ENCODE data around the gene LATS2. TPM values are rescaled to one million over a fixed set of nuclear protein-coding genes. Genes with fewer than 3 reads are reported as not detected.

The LATS2 gene
- total RNA-seq, 2 donors from 2014 or later = 15.8 to 29.8 TPM

- H3K27ac Mint-ChIP-seq = peak overlapping the region; percentile 48 to 78
- ATAC-seq = peak; percentile 13 to 69
- no peaks in the 10 kb centered on the region for H3K36me3 Mint-ChIP-seq
- H3K4me1 Mint-ChIP-seq (ENCODE audit: low read depth in 2 of 2) = peaks cover 32 to 47% of the 10 kb centered on the region in 2 donors
- peak overlapping the region; percentile 41 for H3K4me3 Mint-ChIP-seq
- no peaks in the 10 kb centered on the region for H3K27me3 Mint-ChIP-seq
- no peaks in the 10 kb centered on the region for H3K9me3 Mint-ChIP-seq
- DNase-seq (ENCODE audit: low spot score) = no peak
Measured at GRCh38 chr13:21033212-21033840, 28.1 kb downstream of the LATS2 start.

GRCh38 chr13:21032656-21033055 lies 28.7 kb downstream of the LATS2 start:
- Mint-ChIP-seq H3K9me3 (no peaks in the 10 kb centered on the region), H3K4me3 (peak overlapping the region; percentile 41), H3K4me1 (ENCODE audit: low read depth in 2 of 2) (peaks cover 32 to 44% of the 10 kb centered on the region in 2 donors), H3K27ac (peak overlapping the region; percentile 48 to 78), H3K36me3 (no peaks in the 10 kb centered on the region), H3K27me3 (no peaks in the 10 kb centered on the region)
- DNase-seq (ENCODE audit: low spot score) (no peak), ATAC-seq (no peak)

- Mint-ChIP-seq H3K27ac (peak overlapping the region in 1 of 2 donors; percentile 0), H3K4me3 (no peak overlapping the region), H3K4me1 (ENCODE audit: low read depth in 2 of 2) (peaks cover 37 to 44% of the 10 kb centered on the region in 2 donors), H3K36me3 (no peaks in the 10 kb centered on the region), H3K9me3 (no peaks in the 10 kb centered on the region), H3K27me3 (no peaks in the 10 kb centered on the region)
- no peak for DNase-seq (ENCODE audit: low spot score)
- ATAC-seq = no peak
Measured at GRCh38 chr13:21031594-21032275, 29.7 kb downstream of the LATS2 start.

- Mint-ChIP-seq H3K27me3 (no peaks in the 10 kb centered on the region), H3K4me1 (ENCODE audit: low read depth in 2 of 2) (peaks cover 6 to 8% of the 10 kb centered on the region in 2 donors), H3K9me3 (no peaks in the 10 kb centered on the region), H3K4me3 (no peak overlapping the region), H3K36me3 (no peaks in the 10 kb centered on the region), H3K27ac (no peak overlapping the region)
- ATAC-seq (no peak), DNase-seq (ENCODE audit: low spot score) (no peak)
Measured at GRCh38 chr13:21025539-21025938, 35.8 kb downstream of the LATS2 start.

GRCh38 chr13:21022056-21022979 lies 39.1 kb downstream of the LATS2 start:
- DNase-seq (ENCODE audit: low spot score) (no peak), ATAC-seq (no peak)
- H3K4me3 Mint-ChIP-seq = no peak overlapping the region
- H3K27ac Mint-ChIP-seq = no peak overlapping the region
- H3K27me3 Mint-ChIP-seq = no peaks in the 10 kb centered on the region
- H3K9me3 Mint-ChIP-seq = no peaks in the 10 kb centered on the region
- H3K4me1 Mint-ChIP-seq (ENCODE audit: low read depth in 2 of 2) = peaks cover 19 to 20% of the 10 kb centered on the region in 2 donors
- no peaks in the 10 kb centered on the region for H3K36me3 Mint-ChIP-seq

- Mint-ChIP-seq H3K4me3 (no peak overlapping the region), H3K27ac (peak overlapping the region in 1 of 2 donors; percentile 47), H3K36me3 (no peaks in the 10 kb centered on the region), H3K4me1 (ENCODE audit: low read depth in 2 of 2) (peaks cover 24 to 29% of the 10 kb centered on the region in 2 donors), H3K9me3 (peaks cover 3% of the 10 kb centered on the region), H3K27me3 (no peaks in the 10 kb centered on the region)
- no peak for DNase-seq (ENCODE audit: low spot score)
- ATAC-seq = no peak
Measured at GRCh38 chr13:21020581-21020980, 40.8 kb downstream of the LATS2 start.

DNA sequence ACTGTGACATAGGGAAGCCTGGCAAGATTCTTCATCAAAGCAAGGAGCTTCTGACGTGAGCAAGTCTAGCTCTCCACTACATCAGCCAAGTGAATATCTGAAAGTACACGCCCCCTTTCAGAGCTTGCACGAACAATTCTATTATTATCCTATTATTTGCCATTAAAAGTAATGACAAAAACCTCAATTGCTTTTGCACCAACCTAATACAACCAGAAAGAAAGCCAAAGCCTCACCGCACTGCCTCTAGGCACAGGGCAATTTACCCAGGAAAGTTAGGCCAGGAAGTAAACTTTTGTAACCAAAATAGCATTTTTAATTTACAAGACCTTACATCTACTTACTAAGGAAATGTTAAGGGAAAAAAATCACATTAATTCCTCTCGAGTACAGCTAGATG lies 41.2 kb downstream of the LATS2 start:
- peaks cover 3% of the 10 kb centered on the region for H3K9me3 Mint-ChIP-seq
- peak overlapping the region in 1 of 2 donors; percentile 47 for H3K27ac Mint-ChIP-seq
- H3K36me3 Mint-ChIP-seq = no peaks in the 10 kb centered on the region
- no peak for ATAC-seq
- H3K4me1 Mint-ChIP-seq (ENCODE audit: low read depth in 2 of 2) = peaks cover 24 to 31% of the 10 kb centered on the region in 2 donors
- H3K4me3 Mint-ChIP-seq = no peak overlapping the region
- no peaks in the 10 kb centered on the region for H3K27me3 Mint-ChIP-seq
- no peak for DNase-seq (ENCODE audit: low spot score)

DNA sequence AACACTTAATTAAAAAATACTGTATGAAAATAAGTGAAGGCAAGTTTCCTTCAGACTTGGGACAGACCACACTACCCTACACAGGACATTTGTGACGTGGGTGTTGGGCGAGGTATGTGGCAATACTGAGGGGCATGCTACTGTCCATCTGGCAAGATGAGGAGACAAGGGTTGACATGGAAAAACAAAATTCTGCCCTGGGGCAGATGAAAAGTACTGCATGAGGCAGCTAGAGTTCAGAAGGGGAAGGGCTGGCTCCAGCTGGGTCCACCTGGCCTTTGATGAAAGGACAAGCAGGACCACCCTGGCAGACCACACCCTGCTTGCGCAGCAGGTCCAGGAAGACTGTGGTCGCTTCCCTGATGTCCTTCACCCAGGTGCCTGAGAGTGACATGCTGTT lies 43.2 kb downstream of the LATS2 start:
- Mint-ChIP-seq H3K27me3 (no peaks in the 10 kb centered on the region), H3K4me1 (ENCODE audit: low read depth in 2 of 2) (peaks cover 24 to 40% of the 10 kb centered on the region in 2 donors), H3K4me3 (no peak overlapping the region), H3K27ac (peak overlapping the region; percentile 95 to 99), H3K9me3 (peaks cover 3% of the 10 kb centered on the region), H3K36me3 (no peaks in the 10 kb centered on the region)
- ATAC-seq = no peak
- no peak for DNase-seq (ENCODE audit: low spot score)

GRCh38 chr13:21016487-21016886 lies 44.9 kb downstream of the LATS2 start:
- Mint-ChIP-seq H3K27ac (peak overlapping the region; percentile 95 to 99), H3K4me1 (ENCODE audit: low read depth in 2 of 2) (peaks cover 33 to 51% of the 10 kb centered on the region in 2 donors), H3K36me3 (no peaks in the 10 kb centered on the region), H3K27me3 (no peaks in the 10 kb centered on the region), H3K4me3 (peak overlapping the region; percentile 80), H3K9me3 (peaks cover 3% of the 10 kb centered on the region)
- ATAC-seq (no peak), DNase-seq (ENCODE audit: low spot score) (no peak)

DNA sequence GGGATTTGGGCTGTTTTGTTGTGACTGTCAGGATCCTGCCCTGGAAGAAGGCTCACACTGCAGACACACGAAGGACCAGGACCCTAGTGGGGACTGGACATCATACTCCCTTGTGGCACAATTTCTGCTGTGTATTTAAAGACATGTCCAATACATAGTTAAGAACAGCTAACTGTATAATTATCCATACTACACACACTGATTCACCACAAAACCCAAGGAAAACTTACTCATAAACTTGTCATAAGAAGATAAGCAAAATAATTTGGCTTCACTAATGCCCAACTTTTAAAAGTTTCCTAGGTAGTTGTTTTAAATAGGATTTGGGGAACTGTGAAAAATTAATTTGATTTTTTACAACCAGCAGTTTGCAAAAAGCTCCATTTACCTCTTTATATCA lies 46.1 kb downstream of the LATS2 start:
- DNase-seq (ENCODE audit: low spot score) (no peak), ATAC-seq (no peak)
- Mint-ChIP-seq H3K4me1 (ENCODE audit: low read depth in 2 of 2) (peaks cover 45 to 56% of the 10 kb centered on the region in 2 donors), H3K36me3 (peaks cover 4% of the 10 kb centered on the region), H3K27me3 (no peaks in the 10 kb centered on the region), H3K27ac (peak overlapping the region in 1 of 2 donors; percentile 63), H3K4me3 (no peak overlapping the region), H3K9me3 (peaks cover 6% of the 10 kb centered on the region)

- ATAC-seq (no peak), DNase-seq (ENCODE audit: low spot score) (no peak)
- H3K27me3 Mint-ChIP-seq = no peaks in the 10 kb centered on the region
- peaks cover 6% of the 10 kb centered on the region for H3K9me3 Mint-ChIP-seq
- peak overlapping the region in 1 of 2 donors; percentile 63 for H3K27ac Mint-ChIP-seq
- H3K36me3 Mint-ChIP-seq = peaks cover 4% of the 10 kb centered on the region
- H3K4me1 Mint-ChIP-seq (ENCODE audit: low read depth in 2 of 2) = peaks cover 49 to 63% of the 10 kb centered on the region in 2 donors
- no peak overlapping the region for H3K4me3 Mint-ChIP-seq
Measured at GRCh38 chr13:21014502-21015170, 46.8 kb downstream of the LATS2 start.

- DNase-seq (ENCODE audit: low spot score) (no peak), ATAC-seq (no peak)
- Mint-ChIP-seq H3K9me3 (peaks cover 6% of the 10 kb centered on the region), H3K4me1 (ENCODE audit: low read depth in 2 of 2) (peaks cover 54 to 68% of the 10 kb centered on the region in 2 donors), H3K4me3 (no peak overlapping the region), H3K27me3 (no peaks in the 10 kb centered on the region), H3K27ac (peak overlapping the region in 1 of 2 donors; percentile 48), H3K36me3 (peaks cover 4% of the 10 kb centered on the region)
Measured at GRCh38 chr13:21014139-21014501, 47.3 kb downstream of the LATS2 start.

DNA sequence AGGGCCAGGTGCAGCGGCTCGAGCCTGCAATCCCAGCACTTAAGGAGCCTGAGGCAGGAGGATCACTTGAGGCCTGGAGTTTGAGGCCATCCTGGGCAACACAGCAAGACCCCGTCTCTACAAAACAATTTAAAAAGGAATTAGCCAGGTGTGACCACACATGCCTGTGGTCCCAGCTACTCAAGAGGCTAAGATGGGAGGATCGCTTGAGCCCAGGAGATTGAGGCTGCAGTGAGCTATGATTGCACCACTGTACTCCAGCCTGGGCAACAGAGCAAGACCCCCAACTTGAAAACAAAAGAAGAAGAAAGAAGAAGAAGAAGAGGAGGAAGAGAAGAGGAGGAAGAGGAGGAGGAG lies 47.7 kb downstream of the LATS2 start:
- no peaks in the 10 kb centered on the region for H3K27me3 Mint-ChIP-seq

More for the DNA sequence above, 47.7 kb downstream of the LATS2 start:
- no peak overlapping the region for H3K4me3 Mint-ChIP-seq
- peaks cover 49 to 67% of the 10 kb centered on the region in 2 donors for H3K4me1 Mint-ChIP-seq (ENCODE audit: low read depth in 2 of 2)
- peaks cover 6% of the 10 kb centered on the region for H3K9me3 Mint-ChIP-seq
- H3K27ac Mint-ChIP-seq = no peak overlapping the region
- ATAC-seq (no peak), DNase-seq (ENCODE audit: low spot score) (no peak)
- H3K36me3 Mint-ChIP-seq = peaks cover 4% of the 10 kb centered on the region
